PC-3 (cell line): ENCODE data around the gene TRPM2. TPM values are rescaled to one million over a fixed set of nuclear protein-coding genes. Genes with fewer than 3 reads are reported as not detected.

Experiments used
- ATAC-seq: fragments of 200-7000 bp; cut with Tn5 transposase; 2 replicates; pipeline ENCODE4 v1.9.1; 2020; ENCODE audit warnings: mild to moderate bottlenecking, moderate library complexity
- BruUV-seq: library from RNA; stranded (reverse); fragments of 400-500 nt; replicated peaks from 2 replicates; lab custom pipeline; 2021; lab: Mats Ljungman, UMichigan
- CTCF ChIA-PET: fragments of 300-600 bp; sonication (Branson Sonifier 250); formaldehyde crosslinking; loops from one replicate; lab custom pipeline; 2022; ENCODE audit warnings: antibody characterized with exemption; lab: Charles Lee
- POLR2A ChIA-PET: fragments of 300-600 bp; sonication (Branson Sonifier 250); formaldehyde crosslinking; loops from one replicate; lab custom pipeline; 2022; ENCODE audit warnings: antibody characterized with exemption; ENCODE audit not compliant: unreplicated experiment; lab: Charles Lee
- DNase-seq: peaks from one replicate; pipeline ENCODE4 v3.0.0-alpha.2; 2015
- H2AFZ ChIP-seq: fragments of 300-600 bp; sonication (generic); 2 replicates; pipeline ENCODE4 v1.6.0; 2016; ENCODE audit warnings: antibody characterized with exemption, low read length
- H3F3A ChIP-seq: fragments of 300-600 bp; sonication (generic); one replicate; pipeline ENCODE4 v1.6.0; 2017; ENCODE audit warnings: antibody characterized with exemption, low read length, control low read depth, mild to moderate bottlenecking; ENCODE audit not compliant: unreplicated experiment
- H3K27ac ChIP-seq: fragments of 300-600 bp; sonication (generic); 2 replicates; pipeline ENCODE4 v1.5.1; 2016; ENCODE audit warnings: mild to moderate bottlenecking, low read length
- H3K27me3 ChIP-seq: fragments of 300-600 bp; sonication (generic); 2 replicates; pipeline ENCODE4 v1.6.1; 2016; ENCODE audit warnings: low read length, mixed read lengths
- H3K36me3 ChIP-seq: fragments of 300-600 bp; sonication (generic); 2 replicates; pipeline ENCODE4 v1.6.1; 2016; ENCODE audit warnings: low read depth, mixed run types, low read length, mixed read lengths
- H3K4me1 ChIP-seq: fragments of 300-600 bp; sonication (generic); 2 replicates; pipeline ENCODE4 v1.5.1; 2016; ENCODE audit warnings: low read length; ENCODE audit not compliant: insufficient read depth
- H3K4me2 ChIP-seq: fragments of 300-600 bp; sonication (generic); 2 replicates; pipeline ENCODE4 v1.6.0; 2016; ENCODE audit warnings: low read length
- H3K4me3 ChIP-seq: fragments of 300-600 bp; sonication (generic); 2 replicates; pipeline ENCODE4 v1.5.1; 2016; ENCODE audit warnings: mild to moderate bottlenecking, low read length, mixed read lengths
- H3K79me2 ChIP-seq: fragments of 300-600 bp; sonication (generic); 2 replicates; pipeline ENCODE4 v1.6.1; 2017; ENCODE audit warnings: low read length, mixed read lengths
- H3K9ac ChIP-seq: fragments of 300-600 bp; sonication (generic); 2 replicates; pipeline ENCODE4 v1.6.0; 2016; ENCODE audit warnings: mild to moderate bottlenecking, low read length
- H3K9me2 ChIP-seq: fragments of 300-600 bp; sonication (generic); replicated peaks from 2 replicates; pipeline ENCODE4 v1.6.1; 2016; ENCODE audit warnings: mixed run types, low read length, mixed read lengths
- H3K9me3 ChIP-seq: fragments of 300-600 bp; sonication (generic); 2 replicates; pipeline ENCODE4 v1.6.1; 2016; ENCODE audit warnings: low read length, mixed read lengths
- H4K20me1 ChIP-seq: fragments of 300-600 bp; sonication (generic); 2 replicates; pipeline ENCODE4 v1.6.1; 2016; ENCODE audit warnings: low read length, mixed read lengths
- CTCF ChIP-seq: fragments of 300-600 bp; sonication (generic); conservative IDR thresholded peaks from 2 replicates; pipeline ENCODE4 v1.5.1; 2017; ENCODE audit warnings: antibody characterized with exemption, low read depth, mild to moderate bottlenecking, low read length
- EZH2 ChIP-seq: fragments of 300-600 bp; sonication (generic); IDR thresholded peaks from one replicate; pipeline ENCODE4 v1.6.1; 2017; ENCODE audit warnings: antibody characterized with exemption, mild to moderate bottlenecking, low read length; ENCODE audit not compliant: unreplicated experiment
- EZH2phosphoT487 ChIP-seq: fragments of 300-600 bp; sonication (generic); IDR thresholded peaks from 2 replicates; pipeline ENCODE4 v1.6.1; 2018; ENCODE audit warnings: mild to moderate bottlenecking, antibody characterized with exemption, low read length, borderline replicate concordance
- intact Hi-C: fragments of 100-400 bp; cut with micrococcal nuclease; formaldehyde crosslinking; loops from 2 replicates; pipeline ENCODE4 v1.9.0; 2023
- total RNA-seq: library from RNA; depleted of rRNA; stranded (reverse); fragments of >200 nt; gene quantifications from 2 replicates; pipeline ENCODE4 v1.2.3, GENCODE V29; 2014; rRNA removed

Gene TRPM2
- total RNA-seq, 1 experiment from 2014 or later = 50.0 TPM

- Histone ChIP-seq H3K79me2 (no peaks in the 10 kb centered on the region), H2AFZ (no peak overlapping the region), H3K27me3 (peaks cover 19% of the 10 kb centered on the region), H3F3A (no peaks in the 10 kb centered on the region), H3K9me2 (no peaks in the 10 kb centered on the region), H3K4me1 (no peaks in the 10 kb centered on the region), H3K4me3 (no peak overlapping the region), H3K9me3 (peaks cover 17% of the 10 kb centered on the region), H3K36me3 (no peaks in the 10 kb centered on the region), H3K4me2 (no peak overlapping the region), H3K27ac (no peak overlapping the region), H4K20me1 (no peaks in the 10 kb centered on the region), H3K9ac (no peak overlapping the region)
- CTCF ChIA-PET = no interaction called here
- intact Hi-C loops = no loop called here
- no peak for ATAC-seq
- DNase-seq = no peak
- no TSS peak for BruUV-seq
- POLR2A ChIA-PET = no interaction called here
- TF ChIP-seq EZH2phosphoT487 = no peak
- no peak for TF ChIP-seq EZH2
- no peak for TF ChIP-seq CTCF
These were observed 137.4 kb downstream of the TRPM2 start for GRCh38 chr21:44490816-44491215.

Other genes starting within 250 kb of the TRPM2 start
- gene PWP2, start 246.2 kb upstream of the TRPM2 start, total RNA-seq = 8.2 and 17.0 TPM in 2 replicates
- gene GATD3, start 219.9 kb upstream of the TRPM2 start, total RNA-seq = 14.4 and 33.9 TPM in 2 replicates
- gene ICOSLG, start 112.7 kb upstream of the TRPM2 start, total RNA-seq = 11.6 and 14.8 TPM in 2 replicates
- gene DNMT3L, start 91.7 kb upstream of the TRPM2 start, total RNA-seq = not detected in 2 replicates
- gene AIRE, start 67.7 kb upstream of the TRPM2 start, total RNA-seq = not detected in 2 replicates
- gene PFKL, start 53.6 kb upstream of the TRPM2 start, total RNA-seq = 223 and 250 TPM in 2 replicates
- gene CFAP410, start 14.2 kb upstream of the TRPM2 start, total RNA-seq = 16.1 and 18.4 TPM in 2 replicates
- gene LRRC3, start 101.9 kb downstream of the TRPM2 start, total RNA-seq = 3.1 and 4.1 TPM in 2 replicates
- gene KRTAP10-1, start 186.6 kb downstream of the TRPM2 start, total RNA-seq = not detected in 2 replicates
- not detected in 2 replicates for gene KRTAP10-2, start 197.9 kb downstream of the TRPM2 start, total RNA-seq
- gene KRTAP10-3, start 205.2 kb downstream of the TRPM2 start, total RNA-seq = not detected in 2 replicates
- gene KRTAP10-4, start 220.1 kb downstream of the TRPM2 start, total RNA-seq = not detected in 2 replicates
- gene KRTAP10-5, start 227.0 kb downstream of the TRPM2 start, total RNA-seq = 0.98 TPM in 1 of 2 replicates, not detected in the other
- not detected in 2 replicates for gene KRTAP10-6, start 238.9 kb downstream of the TRPM2 start, total RNA-seq
- not detected in 2 replicates for gene KRTAP10-7, start 247.0 kb downstream of the TRPM2 start, total RNA-seq